GM10266 (cell line): ENCODE results near the gene LMO4.

Experiments used
- DNase-seq: peaks from one replicate; pipeline ENCODE4 v3.0.0; 2012; ENCODE audit errors: extremely low spot score
- TF ChIP-seq, protein P1 (sequence below): IDR thresholded peaks from 2 replicates; pipeline ENCODE4 v1.5.1; 2012; ENCODE audit warnings: mild to moderate bottlenecking, low read depth; ENCODE audit not compliant: control insufficient read depth, insufficient read depth; ENCODE audit errors: missing control alignments

The LMO4 gene

GRCh38 chr1:87333692-87334347 is 5.1 kb downstream of the LMO4 start:
- TF ChIP-seq, protein P1, sequence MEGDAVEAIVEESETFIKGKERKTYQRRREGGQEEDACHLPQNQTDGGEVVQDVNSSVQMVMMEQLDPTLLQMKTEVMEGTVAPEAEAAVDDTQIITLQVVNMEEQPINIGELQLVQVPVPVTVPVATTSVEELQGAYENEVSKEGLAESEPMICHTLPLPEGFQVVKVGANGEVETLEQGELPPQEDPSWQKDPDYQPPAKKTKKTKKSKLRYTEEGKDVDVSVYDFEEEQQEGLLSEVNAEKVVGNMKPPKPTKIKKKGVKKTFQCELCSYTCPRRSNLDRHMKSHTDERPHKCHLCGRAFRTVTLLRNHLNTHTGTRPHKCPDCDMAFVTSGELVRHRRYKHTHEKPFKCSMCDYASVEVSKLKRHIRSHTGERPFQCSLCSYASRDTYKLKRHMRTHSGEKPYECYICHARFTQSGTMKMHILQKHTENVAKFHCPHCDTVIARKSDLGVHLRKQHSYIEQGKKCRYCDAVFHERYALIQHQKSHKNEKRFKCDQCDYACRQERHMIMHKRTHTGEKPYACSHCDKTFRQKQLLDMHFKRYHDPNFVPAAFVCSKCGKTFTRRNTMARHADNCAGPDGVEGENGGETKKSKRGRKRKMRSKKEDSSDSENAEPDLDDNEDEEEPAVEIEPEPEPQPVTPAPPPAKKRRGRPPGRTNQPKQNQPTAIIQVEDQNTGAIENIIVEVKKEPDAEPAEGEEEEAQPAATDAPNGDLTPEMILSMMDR, result no peak
- DNase-seq, result peak; percentile 70

DNA sequence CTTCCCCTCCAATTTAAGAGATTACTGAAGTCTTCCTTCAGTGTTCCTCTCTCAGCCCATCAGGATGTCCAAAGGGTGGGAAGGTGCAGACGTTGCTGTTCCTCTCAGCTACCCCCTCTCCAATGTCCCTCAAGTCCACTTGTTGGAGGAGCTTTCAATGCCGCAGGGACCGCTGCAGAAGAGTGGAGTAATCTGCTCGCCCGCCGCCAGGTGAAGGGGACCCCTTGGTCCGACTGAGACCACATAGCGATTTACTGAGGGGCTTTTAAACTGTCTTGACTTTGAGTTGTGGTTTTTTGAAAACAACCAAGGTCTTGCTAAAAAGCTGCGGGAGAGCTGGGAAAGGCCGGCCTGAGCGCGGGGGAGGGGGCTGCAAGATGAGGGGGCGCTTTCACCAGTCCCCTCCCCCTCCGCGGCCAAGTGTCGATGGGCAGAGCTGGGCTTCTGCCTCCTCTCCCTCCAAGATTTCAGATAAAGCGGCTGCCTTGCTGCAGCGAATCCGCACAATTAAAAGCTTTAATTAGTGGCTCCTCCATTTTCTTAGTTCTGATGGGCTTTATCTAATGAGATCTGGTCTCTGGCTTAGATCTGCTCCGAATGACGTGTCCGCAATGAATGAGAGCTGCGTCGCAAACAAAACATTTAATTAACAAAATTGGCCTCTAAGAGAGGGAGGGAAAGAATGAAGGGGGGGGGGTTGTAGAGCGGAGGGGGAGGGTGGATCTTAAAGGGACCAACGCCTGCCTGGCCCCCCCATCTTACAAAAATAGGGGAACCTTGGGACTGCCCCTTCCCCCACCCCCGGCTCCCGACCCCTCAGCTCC is 5.9 kb downstream of the LMO4 start:
- peak; percentile 38 for DNase-seq
- TF ChIP-seq, protein P1, result no peak

DNA sequence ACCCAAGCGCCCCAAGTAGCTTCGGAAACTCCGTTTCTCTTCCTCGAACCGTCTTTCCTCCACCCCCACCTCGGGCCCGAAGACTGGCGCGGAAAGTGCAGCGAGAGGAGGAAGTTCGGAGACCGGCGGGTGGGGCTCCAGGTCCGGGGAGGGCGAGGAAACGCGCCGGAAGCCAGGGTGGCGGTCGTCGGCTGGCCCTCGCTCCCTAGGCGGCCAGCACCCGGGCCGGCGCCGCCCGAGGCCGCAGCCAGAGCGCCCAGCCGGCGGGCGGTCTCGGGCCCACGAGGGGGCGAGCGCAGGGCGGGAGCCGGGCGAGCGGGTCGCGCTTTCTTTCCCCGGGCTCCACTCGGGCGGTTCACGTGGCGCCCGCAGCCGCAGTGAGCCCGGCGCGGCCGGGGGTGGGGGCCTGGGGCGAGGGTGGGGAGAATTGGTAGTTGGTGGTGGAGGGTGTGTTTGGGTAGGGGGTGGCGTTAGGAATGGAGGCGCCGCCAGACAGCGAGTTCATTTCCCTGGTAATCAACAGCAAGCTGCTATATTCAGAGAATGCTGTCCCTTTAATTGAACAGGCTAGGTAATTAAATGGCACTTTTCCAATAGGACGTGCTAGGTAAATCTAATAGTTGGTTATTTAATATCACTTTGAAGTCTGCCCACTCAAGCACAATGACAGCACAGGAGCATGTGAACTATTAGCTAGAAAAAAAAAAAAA is 6.7 kb downstream of the LMO4 start:
- DNase-seq, result peak; percentile 78
- TF ChIP-seq, protein P1, result peak; percentile 59

- no peak for DNase-seq
- TF ChIP-seq, protein P1, result no peak
Observed at GRCh38 chr1:87336623-87337067, 8.0 kb downstream of the LMO4 start.

- DNase-seq, result no peak
- TF ChIP-seq, protein P1, result no peak
Observed at GRCh38 chr1:87337606-87338005, 8.9 kb downstream of the LMO4 start.

- DNase-seq, result no peak
- TF ChIP-seq, protein P1, result no peak
Observed at GRCh38 chr1:87338566-87338965, 9.9 kb downstream of the LMO4 start.
